ENCODE measurements around the gene MICU1.

Gene MICU1

GRCh38 chr10:72355214-72355555, 270.7 kb downstream of the MICU1 start:
- no peaks in the 10 kb centered on the region for H3K9me3 ChIP-seq (ENCODE audit: control insufficient read depth, insufficient read depth, low read length)
- no peaks in the 10 kb centered on the region for H3K9me2 ChIP-seq (replicated peaks; ENCODE audit: control insufficient read depth, low read length)
- peak overlapping the region; percentile 78 for H3K4me2 ChIP-seq (ENCODE audit: low read length)
- no peaks in the 10 kb centered on the region for H3F3A ChIP-seq (ENCODE audit: control insufficient read depth, insufficient read depth)
- peak overlapping the region; percentile 88 for H3K4me3 ChIP-seq (ENCODE audit: low read length)
- 0 out of 2 replicates have a peak, but pooled peaks cover 4% of the 10 kb centered on the region for H4K20me1 ChIP-seq (ENCODE audit: control insufficient read depth, insufficient read depth, low read depth, low read length)
- TF ChIP-seq EZH2phosphoT487 (IDR thresholded peaks at IDR 0.05; ENCODE audit: borderline replicate concordance, low read length) (no peak), CTCF (IDR thresholded peaks at IDR 0.05; ENCODE audit: low read depth, low read length, poor library complexity, severe bottlenecking) (no peak)
- H3K36me3 ChIP-seq (ENCODE audit: control insufficient read depth, low read length) = peaks cover 19% of the 10 kb centered on the region
- peaks cover 13% of the 10 kb centered on the region for H3K4me1 ChIP-seq (ENCODE audit: control insufficient read depth, low read length)
- H3K27me3 ChIP-seq (ENCODE audit: control insufficient read depth, low read length) = no peaks in the 10 kb centered on the region
- H3K79me2 ChIP-seq (ENCODE audit: control insufficient read depth, low read length) = peaks cover 42% of the 10 kb centered on the region
- no peak overlapping the region; the same call in 1 of the 2 replicates for H3K27ac ChIP-seq (ENCODE audit: low read depth, low read length)

GRCh38 chr10:72354356-72355213, 271.3 kb downstream of the MICU1 start, which contains the start of gene DNAJB12:
DNAJB12 (minus strand) TSS chr10:72354919; CDS start chr10:72354897, 22 bp downstream.
- Histone ChIP-seq H3K27me3 (ENCODE audit: control insufficient read depth, low read length) (no peaks in the 10 kb centered on the region), H3K27ac (ENCODE audit: low read depth, low read length) (peak within 1 kb of the TSS; percentile 81), H3F3A (ENCODE audit: control insufficient read depth, insufficient read depth) (no peaks in the 10 kb centered on the region), H3K4me2 (ENCODE audit: low read length) (peak within 1 kb of the TSS; percentile 78), H3K4me3 (ENCODE audit: low read length) (peak within 1 kb of the TSS; percentile 88), H3K36me3 (ENCODE audit: control insufficient read depth, low read length) (peaks cover 19% of the 10 kb centered on the region), H3K9me3 (ENCODE audit: control insufficient read depth, insufficient read depth, low read length) (no peaks in the 10 kb centered on the region), H4K20me1 (ENCODE audit: control insufficient read depth, insufficient read depth, low read depth, low read length) (peaks cover 4% of the 10 kb centered on the region; the same call in 1 of the 2 replicates), H3K4me1 (ENCODE audit: control insufficient read depth, low read length) (peaks cover 13% of the 10 kb centered on the region), H3K79me2 (ENCODE audit: control insufficient read depth, low read length) (peaks cover 45% of the 10 kb centered on the region), H3K9me2 (replicated peaks; ENCODE audit: control insufficient read depth, low read length) (no peaks in the 10 kb centered on the region)
- TF ChIP-seq EZH2phosphoT487 (IDR thresholded peaks at IDR 0.05; ENCODE audit: borderline replicate concordance, low read length) (no peak), CTCF (IDR thresholded peaks at IDR 0.05; ENCODE audit: low read depth, low read length, poor library complexity, severe bottlenecking) (no peak)

- Histone ChIP-seq H3K9me3 (ENCODE audit: control insufficient read depth, insufficient read depth, low read length) (no peaks in the 10 kb centered on the region), H3F3A (ENCODE audit: control insufficient read depth, insufficient read depth) (no peaks in the 10 kb centered on the region), H3K27ac (ENCODE audit: low read depth, low read length) (peak overlapping the region; percentile 81; the same call in 1 of the 2 replicates), H3K4me2 (ENCODE audit: low read length) (peak overlapping the region; percentile 78), H4K20me1 (ENCODE audit: control insufficient read depth, insufficient read depth, low read depth, low read length) (peaks cover 4% of the 10 kb centered on the region; the same call in 1 of the 2 replicates), H3K9me2 (replicated peaks; ENCODE audit: control insufficient read depth, low read length) (no peaks in the 10 kb centered on the region), H3K79me2 (ENCODE audit: control insufficient read depth, low read length) (peaks cover 51% of the 10 kb centered on the region), H3K4me3 (ENCODE audit: low read length) (peak overlapping the region; percentile 88), H3K36me3 (ENCODE audit: control insufficient read depth, low read length) (peaks cover 22% of the 10 kb centered on the region), H3K4me1 (ENCODE audit: control insufficient read depth, low read length) (peaks cover 13% of the 10 kb centered on the region), H3K27me3 (ENCODE audit: control insufficient read depth, low read length) (no peaks in the 10 kb centered on the region)
- TF ChIP-seq EZH2phosphoT487 (IDR thresholded peaks at IDR 0.05; ENCODE audit: borderline replicate concordance, low read length) (no peak), CTCF (IDR thresholded peaks at IDR 0.05; ENCODE audit: low read depth, low read length, poor library complexity, severe bottlenecking) (no peak)
These were observed 271.9 kb downstream of the MICU1 start for GRCh38 chr10:72353965-72354355.
